Esophagus mucosa (tissue), 1 donor: Measurements from ENCODE around the gene SCTR. TPM values are rescaled to one million over a fixed set of nuclear protein-coding genes. Genes with fewer than 3 reads are reported as not detected.
A peak's percentile ranks its signal among the peaks of the same experiment; 100 is the strongest.

ENCODE experiments used
- ATAC-seq: fragments of 200-7000 bp; cut with Tn5 transposase; one replicate; pipeline ENCODE4 v1.9.1; 2020
- total RNA-seq: library from RNA; stranded (reverse); gene quantifications from one replicate; pipeline ENCODE4 v1.2.4, GENCODE V29; 2023
- donor health status: DM: yes; HTN: yes; CAD: no.

The SCTR gene
- total RNA-seq, 1 donor from 2014 or later = not detected

DNA sequence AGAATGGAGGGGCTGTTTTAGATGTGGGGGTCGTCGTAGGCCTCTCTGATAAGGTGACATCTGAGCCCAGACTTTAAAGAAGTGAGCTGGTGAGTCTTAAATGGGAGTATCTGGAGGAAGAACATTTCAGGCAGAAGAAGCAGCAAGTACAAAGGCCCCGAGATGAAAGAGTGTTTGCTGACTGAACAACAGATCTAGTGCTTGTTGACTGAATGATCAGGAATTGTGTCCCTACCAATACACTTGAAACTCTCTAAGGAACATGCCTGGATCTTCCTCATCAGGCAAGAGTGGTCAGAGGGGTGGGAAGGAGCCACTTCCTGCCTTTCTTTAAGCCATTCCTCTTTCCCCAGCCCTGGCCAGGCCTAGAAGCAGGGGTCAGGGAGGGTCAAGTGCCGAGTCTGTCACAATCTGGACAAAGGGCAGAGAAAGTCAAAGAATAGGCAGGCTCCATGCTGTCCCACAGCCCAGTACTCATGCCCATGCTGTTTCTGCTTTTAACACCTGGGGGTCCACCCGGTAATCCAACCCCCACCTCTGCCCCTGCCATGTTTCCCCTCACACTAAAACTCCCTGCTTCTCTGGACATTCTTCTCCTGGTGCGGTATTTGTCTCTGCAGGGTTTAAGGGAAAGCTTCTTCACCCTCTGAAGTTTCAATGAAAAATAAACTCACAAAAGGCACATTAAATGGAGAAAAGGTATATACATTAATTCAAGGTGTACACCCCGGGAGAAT lies 95.6 kb downstream of the SCTR start:
- no peak for ATAC-seq

DNA sequence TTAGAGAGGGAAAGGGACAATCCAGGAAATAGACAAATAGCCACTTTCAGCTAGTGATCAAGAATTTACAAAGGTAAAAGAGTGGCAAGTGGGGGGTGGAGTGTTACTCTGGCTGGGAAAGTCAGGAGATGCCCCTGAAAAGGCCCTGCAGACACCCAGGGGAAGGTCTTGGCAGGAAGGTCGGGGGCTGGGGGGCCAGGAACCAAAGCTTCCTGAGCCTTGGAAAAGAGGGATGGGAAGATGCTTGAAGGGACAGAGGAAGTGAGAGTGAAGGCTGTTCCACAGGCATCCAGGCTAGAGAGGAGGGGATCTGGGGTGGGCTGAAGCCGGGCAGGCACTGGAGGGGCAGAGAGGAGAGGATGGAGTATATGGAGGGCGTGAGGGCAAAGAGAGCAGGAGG lies 96.5 kb downstream of the SCTR start:
- no peak for ATAC-seq

DNA sequence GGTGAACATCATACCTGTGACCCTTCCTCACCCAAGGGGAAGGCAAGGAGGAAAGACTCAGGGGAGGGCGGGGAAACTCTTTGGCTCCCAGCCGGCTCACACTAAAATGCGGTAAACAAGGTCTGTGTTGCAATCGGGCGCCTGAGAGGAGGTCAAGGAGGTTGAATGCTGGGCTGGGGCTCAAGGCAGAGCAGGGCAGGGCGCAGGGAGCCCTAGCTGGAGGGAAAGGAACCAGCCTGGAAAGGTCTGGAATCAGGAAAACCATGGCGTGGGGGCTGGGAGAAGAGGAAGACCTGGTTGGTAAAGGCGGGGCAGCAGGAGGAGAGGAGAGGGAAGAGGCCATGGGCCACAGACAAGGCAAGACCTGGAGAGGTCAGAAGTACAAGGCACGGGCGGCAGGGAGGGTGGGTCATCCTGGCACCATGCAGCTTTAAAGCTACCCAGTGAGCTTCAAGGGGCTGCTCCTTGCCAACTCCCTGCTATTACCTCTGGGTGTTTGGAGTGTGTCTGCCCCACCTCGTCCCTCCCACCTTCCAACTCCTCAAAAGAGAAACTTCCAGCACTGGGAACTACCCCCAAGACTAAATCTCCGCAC lies 97.4 kb downstream of the SCTR start:
- peak; percentile 35 for ATAC-seq

DNA sequence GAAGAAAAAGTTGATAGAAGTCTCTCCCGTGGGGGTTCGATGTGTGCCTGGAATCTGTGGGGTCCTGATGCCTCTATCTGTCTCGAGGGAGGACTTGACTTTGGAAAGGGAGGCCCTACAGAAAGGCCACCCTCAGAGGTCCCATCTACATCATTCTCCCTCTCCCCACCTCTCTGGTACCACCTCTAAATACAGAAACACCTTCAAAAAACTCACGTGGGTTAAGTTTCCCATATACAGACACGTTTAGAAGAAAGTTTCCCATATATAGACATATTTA lies 97.9 kb downstream of the SCTR start:
- no peak for ATAC-seq

DNA sequence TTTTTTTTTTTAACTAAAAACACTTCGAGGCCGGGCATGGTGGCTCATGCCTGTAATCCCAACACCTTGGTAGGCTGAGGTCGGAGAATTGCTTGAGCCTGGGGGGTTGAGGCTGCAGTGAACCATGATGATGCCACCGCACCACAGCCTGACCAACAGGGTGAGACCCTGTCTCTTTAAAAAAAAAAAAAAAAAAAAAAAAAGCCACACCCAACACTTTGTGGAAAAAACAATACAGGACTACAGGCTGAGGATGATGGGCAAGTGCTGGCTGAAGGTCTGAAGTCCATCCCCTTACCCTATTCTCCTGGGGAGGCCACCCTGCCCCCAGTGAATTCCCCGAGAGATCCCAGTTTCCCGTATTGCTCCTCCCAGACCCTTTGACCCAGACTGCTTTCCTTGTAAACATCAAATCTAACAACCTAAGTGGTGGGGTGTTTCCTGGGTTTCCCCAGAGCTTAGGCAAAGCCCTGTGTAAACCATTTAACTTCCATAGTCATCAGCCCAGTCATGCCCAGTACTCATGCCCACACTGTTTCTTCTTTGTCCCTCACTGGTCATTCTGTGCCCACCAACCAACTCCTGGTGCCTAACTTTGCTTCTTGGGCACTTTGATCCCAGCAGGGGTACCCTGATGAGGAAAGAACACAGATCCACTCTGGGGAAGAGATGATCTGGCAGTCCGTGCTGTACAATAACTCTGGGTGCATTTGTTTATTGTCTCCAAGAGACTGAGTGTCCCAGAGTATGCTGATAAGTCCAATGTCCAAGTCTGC lies 98.5 kb downstream of the SCTR start:
- ATAC-seq = no peak

DNA sequence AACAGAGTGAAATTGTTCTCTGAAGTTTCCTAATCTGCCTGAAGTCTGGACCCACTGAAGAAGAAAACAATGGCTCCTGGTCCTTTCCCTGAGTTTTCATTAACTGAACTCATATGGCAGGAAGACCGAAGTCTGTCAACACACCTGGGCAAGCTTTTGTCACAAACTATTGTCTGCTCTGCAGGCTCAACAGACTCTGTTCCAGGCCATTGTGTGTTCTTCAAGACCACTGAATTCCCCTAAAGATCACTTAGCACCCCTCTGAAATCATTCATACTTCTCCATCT lies 99.2 kb downstream of the SCTR start:
- no peak for ATAC-seq

DNA sequence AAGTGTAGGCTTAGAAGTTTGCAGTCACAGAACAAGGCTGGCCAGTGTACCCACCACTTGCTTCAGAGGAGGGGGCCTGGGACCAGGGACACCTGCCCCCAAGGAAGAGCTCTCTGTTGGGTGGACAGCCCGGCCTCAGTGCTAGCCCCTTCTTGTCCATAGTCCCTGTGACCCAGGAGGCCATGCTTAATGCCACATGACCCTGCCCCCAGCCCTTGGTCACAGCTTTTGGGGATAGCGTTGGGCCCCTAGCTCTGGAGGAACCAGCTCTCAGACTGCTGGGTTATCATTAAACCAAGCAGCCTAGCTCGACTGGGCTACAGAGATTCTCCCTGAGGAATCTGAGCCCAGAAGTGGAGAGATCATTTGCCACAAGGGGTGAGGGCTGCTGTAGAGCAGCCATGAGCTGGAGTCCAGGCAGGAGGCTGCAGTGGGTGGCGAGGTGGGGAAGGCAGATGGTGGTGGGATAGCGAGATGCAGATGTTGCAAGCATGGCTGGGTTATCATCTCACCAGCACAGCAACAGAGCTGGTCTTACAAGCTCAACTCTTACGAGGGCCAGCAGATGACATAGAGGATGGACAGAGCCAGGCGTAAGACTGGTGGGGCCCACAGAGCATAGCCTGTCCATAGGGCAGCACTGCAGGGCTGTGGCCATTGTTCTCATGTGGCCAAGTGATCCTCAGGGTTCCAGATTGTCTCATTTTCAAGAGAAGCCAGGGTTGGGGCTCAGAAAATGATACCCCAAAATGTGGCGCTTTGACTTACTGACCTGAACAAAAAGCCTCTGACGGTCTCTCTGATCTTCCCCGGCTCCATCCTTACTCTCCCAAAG lies 99.8 kb downstream of the SCTR start:
- no peak for ATAC-seq

DNA sequence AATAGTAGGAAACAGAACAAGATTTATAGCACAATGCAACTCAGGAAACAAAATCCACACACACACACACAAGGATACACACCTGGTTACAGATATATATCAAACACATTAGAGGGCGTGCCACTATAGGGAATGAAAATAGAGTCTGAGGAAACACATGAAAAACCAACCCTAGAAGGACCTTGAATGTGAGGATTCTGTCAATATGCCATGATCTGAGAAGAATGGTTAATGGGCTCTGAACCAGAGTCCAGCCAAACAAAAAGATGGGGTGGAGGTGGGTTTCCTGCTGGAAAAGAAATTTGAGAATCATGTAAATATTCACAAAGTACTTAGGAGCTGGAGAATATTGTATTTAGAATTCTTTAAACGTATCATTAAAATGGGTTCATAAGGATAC lies 100.5 kb downstream of the SCTR start:
- no peak for ATAC-seq

DNA sequence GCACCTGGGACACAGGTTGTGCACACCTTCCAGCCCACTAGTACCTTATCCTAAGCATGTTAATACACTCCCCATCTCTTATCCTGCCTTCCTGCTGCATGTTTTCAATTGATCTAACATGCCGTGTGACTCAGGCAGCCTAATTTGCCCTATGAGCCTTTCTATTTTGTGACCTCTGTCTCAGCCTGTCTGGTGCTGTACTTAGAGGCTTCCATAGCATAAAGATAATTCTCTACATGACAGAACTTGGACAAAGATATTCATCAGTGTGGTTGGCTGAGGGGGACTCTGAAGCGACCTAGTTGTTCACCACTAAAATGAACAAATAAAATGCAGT lies 101.2 kb downstream of the SCTR start:
- ATAC-seq = peak; percentile 64

DNA sequence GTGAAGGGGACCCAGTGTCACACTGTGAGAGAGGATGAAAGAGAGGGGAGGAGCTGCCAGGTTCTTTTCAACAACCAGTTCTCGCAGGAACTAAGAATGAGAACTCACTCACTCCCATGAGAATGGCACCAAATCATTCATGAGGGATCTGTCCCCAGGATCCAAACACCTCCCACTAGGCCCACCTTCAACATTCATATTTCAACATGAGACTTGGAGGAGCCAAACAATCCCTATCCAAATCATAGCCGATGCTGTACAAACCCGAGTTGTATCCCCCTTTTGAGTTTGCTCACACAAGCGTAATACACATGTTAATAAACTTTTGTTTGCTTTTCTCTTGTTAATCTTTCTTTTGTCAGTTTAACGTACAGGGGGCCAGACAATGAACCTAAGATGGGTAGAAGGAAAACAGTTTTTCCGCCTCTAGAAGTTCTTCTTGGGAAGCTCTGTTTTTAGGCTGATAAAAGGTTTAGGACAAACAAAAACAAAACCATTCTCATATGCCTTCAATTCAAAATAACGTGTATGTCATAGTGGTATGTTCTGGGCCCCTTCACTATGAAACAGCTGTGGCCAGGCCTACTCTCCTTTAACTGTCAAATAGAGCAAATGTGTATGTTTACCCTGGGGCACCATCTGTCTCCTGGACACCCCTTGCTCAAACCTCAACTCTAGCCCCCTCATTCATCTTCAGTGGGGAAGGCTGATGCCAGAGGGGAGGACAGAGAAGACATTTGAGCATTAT lies 101.7 kb downstream of the SCTR start:
- ATAC-seq = no peak

DNA sequence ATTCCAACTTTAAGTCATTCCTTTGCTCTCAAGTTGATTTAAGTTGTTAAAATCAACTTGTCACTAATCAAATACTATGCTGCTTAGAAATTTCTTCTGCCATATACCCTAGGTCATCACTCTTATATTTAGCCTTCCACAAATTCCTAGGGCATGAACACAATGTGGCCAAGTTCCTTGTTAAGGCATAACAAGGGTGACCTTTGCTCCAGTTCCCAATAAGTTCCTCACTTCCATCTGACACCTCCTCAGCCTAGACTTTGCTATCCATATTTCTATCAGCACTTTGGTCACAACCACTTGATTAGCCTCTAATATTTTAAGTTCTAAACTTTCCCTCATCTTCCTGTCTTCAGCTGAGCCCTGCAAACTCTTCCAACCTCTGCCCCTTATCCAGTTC lies 102.5 kb downstream of the SCTR start:
- ATAC-seq = no peak

DNA sequence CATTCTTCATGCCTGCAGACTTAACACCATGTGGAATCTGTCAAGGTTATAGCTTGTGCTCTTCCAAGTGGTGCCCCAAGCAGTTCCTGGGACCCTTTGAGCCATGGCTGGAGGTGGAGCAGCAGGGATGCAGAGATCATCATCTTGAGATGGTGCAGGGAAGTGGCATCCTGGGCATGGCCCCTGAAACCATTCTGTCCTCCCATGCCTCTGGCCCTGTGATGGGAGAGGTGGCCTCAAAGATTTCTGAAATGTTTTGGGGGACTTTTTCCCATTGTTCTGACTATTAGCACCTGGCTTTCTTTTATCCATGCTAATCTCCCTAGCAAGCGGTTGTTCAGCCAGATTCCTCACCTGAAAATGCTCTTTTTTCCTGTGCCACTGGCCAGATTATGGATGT lies 103.0 kb downstream of the SCTR start:
- no peak for ATAC-seq

DNA sequence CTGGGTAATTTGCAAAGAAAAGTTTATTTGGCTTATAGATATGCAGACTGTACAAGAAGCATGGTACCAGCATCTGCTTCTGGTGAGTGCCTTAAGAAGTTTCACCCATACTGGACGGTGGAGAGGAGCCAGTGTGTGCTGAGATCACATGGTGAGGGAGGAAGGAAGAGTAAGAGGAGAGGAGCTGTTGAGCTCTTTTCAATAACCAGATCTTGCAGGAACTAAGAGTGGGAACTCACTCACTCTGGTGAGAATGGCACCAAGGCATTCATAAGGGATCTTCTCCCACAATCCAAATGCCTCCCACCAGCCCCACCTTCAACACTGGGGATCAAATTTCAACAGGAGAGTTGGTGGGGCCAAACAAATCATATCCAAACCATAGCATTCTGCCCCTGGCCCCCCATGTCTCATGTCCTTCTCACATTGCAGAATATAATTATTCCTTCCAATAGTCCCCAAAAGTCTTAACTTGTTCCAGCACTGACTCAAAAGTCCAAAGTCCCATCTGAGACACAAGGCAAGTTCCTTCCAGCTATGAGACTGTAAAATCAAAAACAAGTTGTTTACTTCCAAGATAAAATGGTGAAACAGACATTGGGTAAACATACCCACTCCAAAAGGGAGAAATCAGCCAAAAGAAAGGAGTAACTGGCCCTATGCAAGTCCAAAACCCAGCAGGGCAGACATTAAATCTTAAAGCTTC lies 104.3 kb downstream of the SCTR start:
- ATAC-seq = no peak

DNA sequence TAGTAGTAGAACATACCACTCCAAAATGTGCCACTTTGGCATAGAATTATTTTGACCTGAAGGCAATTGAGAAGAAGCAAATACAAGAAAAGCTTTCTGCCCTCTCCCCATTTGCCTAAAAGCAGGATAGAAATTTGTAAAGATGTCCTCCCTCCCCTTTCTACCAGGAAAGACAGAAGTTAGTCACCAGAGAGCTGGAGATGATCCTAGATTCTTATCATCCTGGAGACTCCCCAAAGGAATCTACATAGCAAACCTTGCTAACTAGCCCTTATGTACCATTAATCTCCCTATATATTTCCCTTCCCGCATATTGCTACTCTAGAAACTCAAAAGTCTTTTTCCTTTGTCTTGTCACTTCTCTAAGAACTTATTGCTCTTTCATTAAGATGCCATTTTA lies 105.2 kb downstream of the SCTR start:
- ATAC-seq = no peak

DNA sequence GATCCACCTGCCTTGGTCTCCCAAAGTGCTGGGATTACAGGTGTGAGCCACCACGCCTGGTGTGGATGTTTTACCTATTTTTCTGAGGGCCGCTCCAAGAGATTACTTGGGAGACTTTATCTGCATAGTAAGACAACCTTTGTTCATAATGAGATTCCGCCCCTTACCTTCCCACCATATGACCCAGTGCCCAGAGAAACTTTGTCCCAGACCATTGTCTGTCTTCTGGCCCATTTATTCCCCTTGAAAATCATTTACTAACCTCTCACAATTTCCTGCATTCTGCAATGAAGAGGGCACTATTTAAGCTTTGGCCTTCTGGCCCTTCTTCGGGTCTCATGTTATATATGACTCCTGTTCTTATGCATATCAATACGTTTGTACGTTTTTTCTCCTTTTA lies 106.4 kb downstream of the SCTR start:
- no peak for ATAC-seq

DNA sequence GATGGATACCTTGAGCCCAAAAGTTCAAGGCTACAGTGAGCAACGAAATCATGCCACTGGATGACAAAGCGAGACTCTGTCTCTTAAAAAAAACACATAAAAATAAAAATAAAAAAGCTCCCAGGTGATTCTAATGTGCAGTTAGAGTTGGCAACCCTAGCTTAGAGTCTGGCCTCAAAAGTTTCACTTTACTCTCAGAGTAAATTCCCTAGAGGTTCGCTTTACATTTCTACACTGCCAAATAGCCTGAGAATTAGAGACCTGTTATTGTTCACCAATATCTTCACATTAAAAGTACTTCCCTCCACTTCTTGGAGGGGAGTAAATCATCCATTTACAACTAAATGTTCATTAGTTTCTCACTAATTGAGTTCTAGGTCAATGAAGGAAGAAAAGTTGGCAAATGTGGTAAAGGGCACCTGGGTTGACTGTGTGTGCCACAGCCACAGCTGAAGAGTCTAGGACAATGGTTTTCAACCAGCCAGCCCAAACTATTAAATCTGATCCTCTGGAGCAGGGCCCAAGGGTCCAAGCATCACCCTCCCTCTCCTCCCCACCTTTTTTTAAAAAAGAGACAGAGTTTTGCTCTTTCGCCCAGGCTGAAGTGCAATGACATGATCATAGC lies 107.9 kb downstream of the SCTR start:
- ATAC-seq = no peak

DNA sequence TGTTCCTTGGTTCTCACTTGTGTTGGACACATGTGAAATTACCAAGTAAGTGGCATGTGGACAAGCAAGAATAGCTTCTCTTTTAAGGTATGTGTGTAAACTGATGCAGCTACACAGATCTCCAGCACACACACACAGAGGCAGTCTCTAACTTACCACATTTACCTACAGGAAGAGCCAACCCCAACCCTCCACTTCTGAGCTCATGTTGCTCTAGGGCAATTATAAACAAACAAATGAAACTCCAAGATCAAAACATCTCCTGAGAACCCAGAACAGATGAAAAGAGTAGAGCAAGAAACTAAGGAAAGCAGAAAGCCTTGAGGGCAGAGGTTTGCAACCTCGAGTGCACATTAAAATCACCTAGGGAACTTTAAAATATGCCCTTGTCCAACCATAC lies 108.7 kb downstream of the SCTR start:
- ATAC-seq = no peak

DNA sequence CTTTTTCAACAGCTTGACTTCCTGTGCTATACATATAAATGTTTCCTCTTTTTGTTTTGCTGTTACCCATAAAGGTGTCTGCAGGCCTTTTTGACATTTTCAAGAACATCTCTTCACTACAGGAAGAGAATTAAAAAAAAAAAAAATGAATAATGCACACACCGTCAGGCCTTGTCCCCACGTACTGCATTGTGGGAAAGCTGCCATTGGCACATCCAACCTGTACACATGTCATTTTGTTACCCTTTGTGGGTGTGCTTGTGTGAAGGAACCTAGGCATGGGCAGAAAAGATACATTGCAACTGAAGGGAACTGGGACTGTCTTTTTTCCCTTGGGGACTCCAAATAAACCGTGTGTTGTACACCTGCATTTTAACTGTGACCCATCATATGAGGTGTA lies 109.4 kb downstream of the SCTR start:
- no peak for ATAC-seq

DNA sequence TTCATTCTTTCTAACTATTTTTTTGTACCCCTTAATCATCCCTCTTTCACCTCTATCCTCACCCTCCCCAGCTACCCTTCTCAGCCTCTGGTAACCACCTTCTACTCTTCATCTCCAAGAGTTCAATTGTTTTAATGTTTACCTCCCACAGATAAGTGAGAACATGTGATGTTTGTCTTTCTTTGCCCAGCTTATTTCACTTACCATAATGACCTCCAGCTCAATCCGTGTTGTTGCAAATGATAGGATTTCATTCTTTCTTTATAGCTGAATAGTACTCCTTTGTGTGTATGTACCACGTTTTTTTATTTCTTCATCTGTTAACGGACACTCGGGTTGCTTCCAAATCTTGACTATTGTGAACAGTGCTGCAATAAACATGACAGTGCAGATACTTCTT lies 114.8 kb downstream of the SCTR start:
- no peak for ATAC-seq

DNA sequence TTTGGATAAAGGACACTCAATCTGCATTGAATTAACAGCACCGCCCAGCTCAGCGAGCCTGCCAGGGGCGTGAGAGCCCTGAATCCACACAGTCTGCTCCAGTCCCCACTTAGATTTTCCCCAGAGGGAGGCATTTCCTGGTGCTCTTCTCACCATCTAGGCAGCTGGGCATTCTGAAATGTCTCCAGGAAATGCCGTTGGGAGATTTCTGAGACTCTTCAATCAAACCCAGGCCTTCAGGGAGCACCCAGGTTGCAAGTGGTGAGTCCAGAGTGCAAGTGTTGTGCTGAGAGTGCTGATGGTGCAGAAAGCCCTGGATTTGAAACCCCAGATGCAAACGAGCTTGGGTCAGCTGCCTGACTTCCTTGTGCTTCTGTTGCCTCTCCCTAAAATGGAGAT lies 116.1 kb downstream of the SCTR start:
- ATAC-seq = no peak

DNA sequence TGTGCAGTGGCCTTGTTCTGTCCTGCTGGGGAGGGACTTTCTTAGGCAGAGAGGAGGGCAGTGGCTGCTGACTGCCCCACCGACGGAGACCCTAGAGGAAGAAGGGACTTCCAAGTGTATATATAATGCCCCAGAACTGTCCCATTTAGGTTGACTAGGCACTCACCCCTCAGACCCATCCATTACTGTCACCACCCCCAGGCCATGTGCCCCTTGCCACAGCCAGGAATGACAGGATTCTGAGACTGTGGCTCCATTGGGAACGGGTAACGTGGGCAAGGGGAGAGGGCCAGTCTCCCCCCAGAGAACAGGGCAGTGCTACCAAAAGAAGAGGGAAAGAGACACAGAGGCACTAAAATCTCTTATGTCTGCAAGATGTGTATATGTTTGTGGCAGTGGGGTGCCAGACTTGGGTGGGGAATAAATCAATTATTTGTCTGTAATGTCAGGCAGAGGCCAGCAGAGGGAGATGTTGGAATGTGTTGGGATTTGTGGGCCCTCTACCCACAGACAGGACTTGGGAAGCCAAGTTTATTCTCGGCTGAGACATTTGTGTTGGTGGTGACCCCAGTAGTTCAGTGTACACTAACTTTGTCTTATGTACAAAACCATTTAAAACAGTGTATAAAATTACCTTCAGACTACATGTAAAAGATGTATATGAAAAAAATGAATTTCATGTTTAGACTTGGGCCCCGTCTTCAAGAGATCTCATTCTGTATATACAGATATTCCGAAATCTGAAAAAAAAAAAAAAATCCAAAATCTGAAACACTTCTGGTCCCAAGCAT lies 116.7 kb downstream of the SCTR start:
- peak; percentile 66 for ATAC-seq
